Right hindlimb (tissue), 1 donor: ENCODE measurements around the gene SUPT20H.
A peak's percentile ranks its signal among the peaks of the same experiment; 100 is the strongest.

Experiments used
- DNase-seq: peaks from one replicate; pipeline ENCODE4 v3.0.0-alpha.2; 2018

The SUPT20H gene

GRCh38 chr13:37058910-37059847 is at the start of gene SUPT20H:
TSS of gene SUPT20H (minus strand) at chr13:37059688. CDS start at chr13:37051490, 8,198 bp downstream.
- DNase-seq = peak; percentile 97

- peak; percentile 39 for DNase-seq
These were observed 49.7 kb upstream of the SUPT20H start for GRCh38 chr13:37109051-37109678.

GRCh38 chr13:37107868-37108267 is 48.4 kb upstream of the SUPT20H start:
- DNase-seq = no peak

GRCh38 chr13:37107456-37107855 is 48.0 kb upstream of the SUPT20H start:
- DNase-seq = no peak

GRCh38 chr13:37106642-37107041 is 47.2 kb upstream of the SUPT20H start:
- no peak for DNase-seq

GRCh38 chr13:37105251-37105714 is 45.8 kb upstream of the SUPT20H start, which contains the start of gene CSNK1A1L:
TSS of gene CSNK1A1L (minus strand) at chr13:37105664. CDS start at chr13:37105256, 408 bp downstream.
- no peak for DNase-seq

- DNase-seq = no peak
These were observed 43.4 kb upstream of the SUPT20H start for GRCh38 chr13:37102896-37103295.

GRCh38 chr13:37101201-37101600 is 41.7 kb upstream of the SUPT20H start:
- DNase-seq = no peak

GRCh38 chr13:37100731-37101130 is 41.2 kb upstream of the SUPT20H start:
- no peak for DNase-seq

GRCh38 chr13:37097076-37097475 is 37.6 kb upstream of the SUPT20H start:
- no peak for DNase-seq

GRCh38 chr13:37094840-37095239 is 35.4 kb upstream of the SUPT20H start:
- DNase-seq = no peak

GRCh38 chr13:37094099-37094498 is 34.6 kb upstream of the SUPT20H start:
- no peak for DNase-seq

- DNase-seq = no peak
These were observed 32.3 kb upstream of the SUPT20H start for GRCh38 chr13:37091835-37092234.

GRCh38 chr13:37090912-37091311 is 31.4 kb upstream of the SUPT20H start:
- DNase-seq = no peak

- no peak for DNase-seq
These were observed 30.0 kb upstream of the SUPT20H start for GRCh38 chr13:37089495-37089894.

- DNase-seq = no peak
These were observed 28.0 kb upstream of the SUPT20H start for GRCh38 chr13:37087486-37087885.

- no peak for DNase-seq
These were observed 26.1 kb upstream of the SUPT20H start for GRCh38 chr13:37085606-37086005.

- DNase-seq = no peak
These were observed 17.3 kb upstream of the SUPT20H start for GRCh38 chr13:37076818-37077217.

- no peak for DNase-seq
These were observed 15.7 kb upstream of the SUPT20H start for GRCh38 chr13:37075164-37075563.

GRCh38 chr13:37074703-37075102 is 15.2 kb upstream of the SUPT20H start:
- DNase-seq = no peak

- no peak for DNase-seq
These were observed 12.5 kb upstream of the SUPT20H start for GRCh38 chr13:37072024-37072423.

- DNase-seq = peak; percentile 45
These were observed 11.5 kb upstream of the SUPT20H start for GRCh38 chr13:37070956-37071355.

- DNase-seq = no peak
These were observed 10.7 kb upstream of the SUPT20H start for GRCh38 chr13:37070145-37070695.
